H9 (cell line): ENCODE data around the gene GBA2. TPM values are rescaled to one million over a fixed set of nuclear protein-coding genes. Genes with fewer than 3 reads are reported as not detected.

Source experiments
- DNase-seq: peaks from one replicate; pipeline ENCODE4 v3.0.0-alpha.2; 2017
- H2AFZ ChIP-seq: one replicate; pipeline ENCODE4 v1.6.1; 2013; ENCODE audit warnings: mild to moderate bottlenecking, low read length, control low read depth, moderate library complexity
- H2AK5ac ChIP-seq: 2 replicates; pipeline ENCODE4 v1.6.1; 2013; ENCODE audit warnings: low read length, control low read depth, mixed read lengths; ENCODE audit not compliant: insufficient read length
- H2BK120ac ChIP-seq: one replicate; pipeline ENCODE4 v1.6.1; 2013; ENCODE audit warnings: low read depth, mild to moderate bottlenecking, low read length, control low read depth, inconsistent platforms; ENCODE audit not compliant: poor library complexity, severe bottlenecking
- H2BK12ac ChIP-seq: 2 replicates; pipeline ENCODE4 v1.6.1; 2013; ENCODE audit warnings: low read length, control low read depth, mixed read lengths, low read depth; ENCODE audit not compliant: insufficient read length
- H2BK15ac ChIP-seq: 2 replicates; pipeline ENCODE4 v1.6.1; 2013; ENCODE audit warnings: low read depth, low read length, control low read depth
- H2BK20ac ChIP-seq: one replicate; pipeline ENCODE4 v1.6.1; 2013; ENCODE audit warnings: low read depth, mild to moderate bottlenecking, low read length, control low read depth, inconsistent platforms; ENCODE audit not compliant: poor library complexity, severe bottlenecking
- H2BK5ac ChIP-seq: 2 replicates; pipeline ENCODE4 v1.6.1; 2013; ENCODE audit warnings: low read length, control low read depth, mixed read lengths; ENCODE audit not compliant: insufficient read length
- H3K14ac ChIP-seq: 2 replicates; pipeline ENCODE4 v1.6.1; 2013; ENCODE audit warnings: low read length, control low read depth; ENCODE audit not compliant: insufficient read depth
- H3K18ac ChIP-seq: 2 replicates; pipeline ENCODE4 v1.6.1; 2013; ENCODE audit warnings: low read depth, mild to moderate bottlenecking, mixed read lengths, low read length, control low read depth; ENCODE audit not compliant: insufficient read length
- H3K23ac ChIP-seq: 2 replicates; pipeline ENCODE4 v1.6.1; 2013; ENCODE audit warnings: low read length, control low read depth, mixed read lengths, low read depth; ENCODE audit not compliant: insufficient read length
- H3K23me2 ChIP-seq: 2 replicates; pipeline ENCODE4 v1.6.1; 2013; ENCODE audit warnings: low read depth, mild to moderate bottlenecking, mixed read lengths, low read length, control low read depth; ENCODE audit not compliant: insufficient read length, poor library complexity, severe bottlenecking
- H3K27ac ChIP-seq: 2 replicates; pipeline ENCODE4 v1.5.1; 2013; ENCODE audit warnings: low read length, control low read depth, mixed read lengths, low read depth; ENCODE audit not compliant: insufficient read length
- H3K27me3 ChIP-seq: 2 replicates; pipeline ENCODE4 v1.6.1; 2013; ENCODE audit warnings: low read length, control low read depth, inconsistent platforms; ENCODE audit not compliant: insufficient read depth
- H3K4ac ChIP-seq: 2 replicates; pipeline ENCODE4 v1.6.1; 2013; ENCODE audit warnings: low read depth, mild to moderate bottlenecking, control low read depth, inconsistent platforms, low read length, moderate library complexity
- H3K4me1 ChIP-seq: 2 replicates; pipeline ENCODE4 v1.6.1; 2013; ENCODE audit warnings: low read length, control low read depth, inconsistent platforms; ENCODE audit not compliant: insufficient read depth
- H3K4me2 ChIP-seq: 2 replicates; pipeline ENCODE4 v1.6.1; 2013; ENCODE audit warnings: low read length, control low read depth, mixed read lengths; ENCODE audit not compliant: insufficient read length, insufficient read depth
- H3K56ac ChIP-seq: 2 replicates; pipeline ENCODE4 v1.6.1; 2013; ENCODE audit warnings: low read depth, mild to moderate bottlenecking, mixed read lengths, low read length, control low read depth; ENCODE audit not compliant: insufficient read length
- H3K79me1 ChIP-seq: 2 replicates; pipeline ENCODE4 v1.6.1; 2013; ENCODE audit warnings: low read depth, mild to moderate bottlenecking, moderate library complexity, low read length, control low read depth, inconsistent platforms; ENCODE audit not compliant: insufficient read depth, poor library complexity, severe bottlenecking
- H3K79me2 ChIP-seq: 2 replicates; pipeline ENCODE4 v1.6.1; 2013; ENCODE audit warnings: low read length, control low read depth, inconsistent platforms; ENCODE audit not compliant: insufficient read depth
- H3K9ac ChIP-seq: 2 replicates; pipeline ENCODE4 v1.6.1; 2013; ENCODE audit warnings: low read length, control low read depth, mixed read lengths; ENCODE audit not compliant: insufficient read length; ENCODE audit errors: extremely low read depth
- H3K9me3 ChIP-seq: one replicate; pipeline ENCODE4 v1.6.1; 2013; ENCODE audit warnings: low read depth, low read length, inconsistent platforms; ENCODE audit not compliant: control insufficient read depth
- H3T11ph ChIP-seq: one replicate; pipeline ENCODE4 v1.6.1; 2013; ENCODE audit warnings: mild to moderate bottlenecking, low read length, control low read depth, inconsistent platforms
- H4K20me1 ChIP-seq: one replicate; pipeline ENCODE4 v1.6.1; 2013; ENCODE audit not compliant: control insufficient read depth, insufficient read length, insufficient read depth
- H4K5ac ChIP-seq: 2 replicates; pipeline ENCODE4 v1.6.1; 2013; ENCODE audit warnings: low read depth, mild to moderate bottlenecking, mixed read lengths, low read length, control low read depth; ENCODE audit not compliant: insufficient read length
- H4K8ac ChIP-seq: replicated peaks from 2 replicates; pipeline ENCODE4 v1.6.1; 2013; ENCODE audit warnings: low read length, control low read depth, mixed read lengths, low read depth; ENCODE audit not compliant: insufficient read length
- H4K91ac ChIP-seq: 2 replicates; pipeline ENCODE4 v1.6.1; 2013; ENCODE audit warnings: low read depth, mild to moderate bottlenecking, moderate library complexity, mixed read lengths, low read length, control low read depth; ENCODE audit not compliant: insufficient read length
- H3K27ac Mint-ChIP-seq, 3 experiments: 2 replicates in 2 of 3; 3 replicates in 1 of 3; pipeline ENCODE4 v1.8.0; 2020 to 2021; ENCODE audit warnings: mixed read lengths in 3 of 3, mild to moderate bottlenecking in 1 of 3, moderate library complexity in 1 of 3
- H3K27me3 Mint-ChIP-seq: 2 replicates; pipeline ENCODE4 v1.8.0; 2021; ENCODE audit warnings: low read depth, mild to moderate bottlenecking, moderate library complexity, mixed read lengths
- H3K36me3 Mint-ChIP-seq, 3 experiments: 2 replicates in 2 of 3; 3 replicates in 1 of 3; pipeline ENCODE4 v1.8.0; 2020 to 2021; ENCODE audit warnings: low read depth in 3 of 3, mixed read lengths in 3 of 3; ENCODE audit not compliant: insufficient read depth in 1 of 3
- H3K4me1 Mint-ChIP-seq, 2 experiments: 2 replicates each; pipeline ENCODE4 v1.8.0; 2020; ENCODE audit warnings: mixed read lengths in 2 of 2
- H3K4me3 Mint-ChIP-seq, 2 experiments: 2 replicates in 1 of 2; 3 replicates in 1 of 2; pipeline ENCODE4 v1.8.0; 2020 to 2021; ENCODE audit warnings: mild to moderate bottlenecking in 2 of 2, mixed read lengths in 2 of 2, moderate library complexity in 1 of 2
- H3K9me3 Mint-ChIP-seq, 2 experiments: 2 replicates in 1 of 2; 3 replicates in 1 of 2; pipeline ENCODE4 v1.8.0; 2020; ENCODE audit warnings: mild to moderate bottlenecking in 2 of 2, mixed read lengths in 2 of 2, moderate library complexity in 1 of 2
- CTCF ChIP-seq: fragments of 200-600 bp; sonication (generic); conservative IDR thresholded peaks from 3 replicates; pipeline ENCODE4 v1.8.0; 2021; ENCODE audit warnings: antibody characterized with exemption, mild to moderate bottlenecking
- WGBS: extraction: QIAGEN DNeasy Blood & Tissue Kit; methylation state at CpG from one replicate; pipeline ENCODE4 v1.1.7; 2013; ENCODE audit warnings: missing lambda C conversion rate, low lambda C conversion rate, mixed read lengths; ENCODE audit not compliant: insufficient read length; ENCODE audit errors: extremely low coverage; 5-methylcytosine and 5-hydroxymethylcytosine counted together
- total RNA-seq: library from RNA; stranded (reverse); gene quantifications from 2 replicates; pipeline ENCODE4 v1.2.1, GENCODE V29; 2021

Gene GBA2
- total RNA-seq, 1 experiment from 2014 or later: 103 TPM

DNA sequence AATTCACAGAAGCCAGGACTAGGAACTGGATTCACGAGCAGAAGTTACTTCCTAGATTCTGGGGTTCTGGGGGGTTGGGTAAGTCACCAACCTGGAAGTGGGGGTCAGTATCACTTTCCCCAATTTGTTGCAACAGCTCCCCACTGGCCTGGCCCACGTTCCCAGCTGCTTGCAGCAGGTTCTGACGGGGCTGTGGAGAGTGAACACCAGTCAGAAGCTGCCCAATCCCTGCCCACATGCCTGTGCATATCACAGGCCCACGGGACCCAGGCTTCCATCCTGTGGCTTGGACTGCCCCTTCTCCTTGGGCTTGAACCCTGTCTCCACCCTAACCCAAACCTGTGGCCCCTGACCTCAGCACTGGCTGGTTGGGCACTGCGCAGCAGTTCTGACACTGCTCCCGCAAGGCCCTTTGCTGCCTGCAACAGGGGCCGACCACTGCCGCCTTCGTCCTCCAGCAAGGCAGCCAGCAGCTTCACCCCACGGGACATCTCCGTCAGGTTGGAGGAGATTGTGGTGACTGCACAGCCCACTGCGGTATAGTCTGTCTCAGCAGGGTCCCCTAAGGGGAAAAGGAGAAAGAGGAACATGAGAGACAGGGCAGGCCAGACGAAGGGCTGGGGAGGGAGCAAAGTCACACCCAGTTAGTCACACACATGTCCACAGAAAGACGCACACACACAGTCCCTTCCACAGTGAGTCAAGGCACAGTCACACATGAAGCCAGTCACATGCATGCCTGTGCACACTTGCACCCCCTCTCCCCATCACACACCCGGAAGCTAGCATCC, 30.1 kb downstream of the GBA2 start:
- H3K18ac ChIP-seq: no peak overlapping the region
- Mint-ChIP-seq H3K36me3 (peaks cover 45 to 96% (median 84%) of the 10 kb centered on the region in 3 experiments), H3K4me1 (peaks cover 0 to 9% of the 10 kb centered on the region in 2 experiments; a peak in 2 of 4 replicates), H3K9me3 (no peaks in the 10 kb centered on the region), H3K27me3 (no peaks in the 10 kb centered on the region; the same call in 1 of the 2 replicates), H3K4me3 (no peak overlapping the region), H3K27ac (no peak overlapping the region)
- H2AK5ac ChIP-seq: no peak overlapping the region
- no peaks in the 10 kb centered on the region for H3K79me2 ChIP-seq
- H3K4ac ChIP-seq: no peak overlapping the region
- H4K5ac ChIP-seq: no peak overlapping the region
- no peak overlapping the region for H2BK120ac ChIP-seq
- H3K4me2 ChIP-seq: no peak overlapping the region
- H2BK15ac ChIP-seq: no peak overlapping the region
- H2BK20ac ChIP-seq: no peak overlapping the region
- no peak overlapping the region for H3K14ac ChIP-seq
- no peak for DNase-seq
- no peaks in the 10 kb centered on the region for H3K9me3 ChIP-seq
- no peak overlapping the region for H3K56ac ChIP-seq
- H3K79me1 ChIP-seq: no peaks in the 10 kb centered on the region
- H2BK5ac ChIP-seq: no peak overlapping the region
- H3K9ac ChIP-seq: no peak overlapping the region
- no peak overlapping the region for H3T11ph ChIP-seq
- no peak overlapping the region for H3K23ac ChIP-seq
- H2BK12ac ChIP-seq: no peak overlapping the region
- H2AFZ ChIP-seq: no peak overlapping the region
- no peak overlapping the region for H3K27ac ChIP-seq
- H3K4me1 ChIP-seq: no peaks in the 10 kb centered on the region
- no peak for TF ChIP-seq CTCF
- no peak overlapping the region for H4K8ac ChIP-seq
- no peaks in the 10 kb centered on the region for H4K20me1 ChIP-seq
- no peak overlapping the region for H4K91ac ChIP-seq
- no peaks in the 10 kb centered on the region for H3K23me2 ChIP-seq
- no CpG with 5 or more reads among the region's 15 CpGs for WGBS
- H3K27me3 ChIP-seq: no peaks in the 10 kb centered on the region
